ENCODE measurements around the gene FMNL2. TPM values are rescaled to one million over a fixed set of nuclear protein-coding genes. Genes with fewer than 3 reads are reported as not detected.

FMNL2 gene
- polyA plus RNA-seq, 3 donors, result 0.28 to 3.2 (median 0.71) TPM

GRCh38 chr2:152618193-152618564, 283.2 kb downstream of the FMNL2 start:
- no peak overlapping the region for H3K9ac ChIP-seq (ENCODE audit: insufficient read depth, low read length, poor library complexity, severe bottlenecking)
- no peak overlapping the region for H2AFZ ChIP-seq (ENCODE audit: insufficient read depth, low read depth, low read length, poor library complexity, severe bottlenecking)
- WGBS (ENCODE audit: insufficient coverage), result 98% methylated on average over 4 of the region's 5 CpGs
- H3K27ac ChIP-seq (ENCODE audit: low read depth in 1 of 2, low read length in 2 of 2), result no peak overlapping the region
- H3K27me3 ChIP-seq (ENCODE audit: control insufficient read depth in 2 of 2, insufficient read depth in 2 of 2, low read length in 2 of 2), result no peaks in the 10 kb centered on the region
- H3K36me3 Mint-ChIP-seq, result no peaks in the 10 kb centered on the region
- no peak overlapping the region for H3K4me3 Mint-ChIP-seq
- H4K20me1 ChIP-seq (ENCODE audit: insufficient read depth, low read length), result no peaks in the 10 kb centered on the region
- no peaks in the 10 kb centered on the region for H3K79me2 ChIP-seq (ENCODE audit: insufficient read depth, low read length)
- H3K27me3 Mint-ChIP-seq (ENCODE audit: low read depth in 3 of 3), result peaks cover 0 to 2% (median 0%) of the 10 kb centered on the region in 3 donors
- intact Hi-C loops (cut with micrococcal nuclease), result loop anchor here in 1 of 2 donors (10.0 kb wide), 1 partner anchor 183 kb away; no protein-coding TSS in a partner anchor
- TF ChIP-seq, protein P1, sequence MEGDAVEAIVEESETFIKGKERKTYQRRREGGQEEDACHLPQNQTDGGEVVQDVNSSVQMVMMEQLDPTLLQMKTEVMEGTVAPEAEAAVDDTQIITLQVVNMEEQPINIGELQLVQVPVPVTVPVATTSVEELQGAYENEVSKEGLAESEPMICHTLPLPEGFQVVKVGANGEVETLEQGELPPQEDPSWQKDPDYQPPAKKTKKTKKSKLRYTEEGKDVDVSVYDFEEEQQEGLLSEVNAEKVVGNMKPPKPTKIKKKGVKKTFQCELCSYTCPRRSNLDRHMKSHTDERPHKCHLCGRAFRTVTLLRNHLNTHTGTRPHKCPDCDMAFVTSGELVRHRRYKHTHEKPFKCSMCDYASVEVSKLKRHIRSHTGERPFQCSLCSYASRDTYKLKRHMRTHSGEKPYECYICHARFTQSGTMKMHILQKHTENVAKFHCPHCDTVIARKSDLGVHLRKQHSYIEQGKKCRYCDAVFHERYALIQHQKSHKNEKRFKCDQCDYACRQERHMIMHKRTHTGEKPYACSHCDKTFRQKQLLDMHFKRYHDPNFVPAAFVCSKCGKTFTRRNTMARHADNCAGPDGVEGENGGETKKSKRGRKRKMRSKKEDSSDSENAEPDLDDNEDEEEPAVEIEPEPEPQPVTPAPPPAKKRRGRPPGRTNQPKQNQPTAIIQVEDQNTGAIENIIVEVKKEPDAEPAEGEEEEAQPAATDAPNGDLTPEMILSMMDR (IDR thresholded peaks at IDR 0.05), result no peak
- H3K4me3 ChIP-seq (replicated peaks in 1 of 3; ENCODE audit: low read depth in 2 of 3, low read length in 3 of 3), result no peak overlapping the region
- no peaks in the 10 kb centered on the region for H3K36me3 ChIP-seq (replicated peaks in 1 of 2; ENCODE audit: control insufficient read depth in 1 of 2, insufficient read depth in 2 of 2, low read length in 2 of 2)
- H3K9me3 ChIP-seq (replicated peaks in 1 of 2; ENCODE audit: control insufficient read depth in 1 of 2, insufficient read depth in 1 of 2, low read length in 2 of 2), result no peaks in the 10 kb centered on the region
- H3K27ac Mint-ChIP-seq, result no peak overlapping the region
- DNase-seq, result no peak
- H3K4me2 ChIP-seq (replicated peaks; ENCODE audit: extremely low read depth, low read length, poor library complexity, severe bottlenecking), result no peak overlapping the region
- no peaks in the 10 kb centered on the region for H3K9me3 Mint-ChIP-seq
- H3K4me1 ChIP-seq (ENCODE audit: control insufficient read depth in 1 of 2, insufficient read depth in 2 of 2, low read length in 2 of 2), result peaks cover 23 to 26% of the 10 kb centered on the region in 2 donors
- H3K4me1 Mint-ChIP-seq, result peaks cover 44% of the 10 kb centered on the region

- Histone ChIP-seq H3K4me2 (replicated peaks; ENCODE audit: extremely low read depth, low read length, poor library complexity, severe bottlenecking) (no peak overlapping the region), H3K79me2 (ENCODE audit: insufficient read depth, low read length) (no peaks in the 10 kb centered on the region), H3K4me1 (ENCODE audit: control insufficient read depth in 1 of 2, insufficient read depth in 2 of 2, low read length in 2 of 2) (peaks cover 18 to 26% of the 10 kb centered on the region in 2 donors), H3K36me3 (replicated peaks in 1 of 2; ENCODE audit: control insufficient read depth in 1 of 2, insufficient read depth in 2 of 2, low read length in 2 of 2) (no peaks in the 10 kb centered on the region), H3K27ac (ENCODE audit: low read depth in 1 of 2, low read length in 2 of 2) (no peak overlapping the region), H3K9ac (ENCODE audit: insufficient read depth, low read length, poor library complexity, severe bottlenecking) (no peak overlapping the region), H3K9me3 (replicated peaks in 1 of 2; ENCODE audit: control insufficient read depth in 1 of 2, insufficient read depth in 1 of 2, low read length in 2 of 2) (no peaks in the 10 kb centered on the region), H2AFZ (ENCODE audit: insufficient read depth, low read depth, low read length, poor library complexity, severe bottlenecking) (no peak overlapping the region), H3K4me3 (replicated peaks in 1 of 3; ENCODE audit: low read depth in 2 of 3, low read length in 3 of 3) (no peak overlapping the region), H3K27me3 (ENCODE audit: control insufficient read depth in 2 of 2, insufficient read depth in 2 of 2, low read length in 2 of 2) (no peaks in the 10 kb centered on the region), H4K20me1 (ENCODE audit: insufficient read depth, low read length) (no peaks in the 10 kb centered on the region)
- WGBS (ENCODE audit: insufficient coverage), result 90% methylated on average over 4 of the region's 7 CpGs
- TF ChIP-seq, protein P1 (IDR thresholded peaks at IDR 0.05), result no peak
- DNase-seq, result no peak
- H3K27me3 Mint-ChIP-seq (ENCODE audit: low read depth in 3 of 3), result peaks cover 0 to 2% (median 0%) of the 10 kb centered on the region in 3 donors
- peaks cover 0 to 3% (median 0%) of the 10 kb centered on the region in 7 donors for H3K9me3 Mint-ChIP-seq
- H3K36me3 Mint-ChIP-seq, result no peaks in the 10 kb centered on the region
- H3K4me3 Mint-ChIP-seq, result no peak overlapping the region
- H3K27ac Mint-ChIP-seq, result no peak overlapping the region
- H3K4me1 Mint-ChIP-seq, result peaks cover 41% of the 10 kb centered on the region
- intact Hi-C loops (cut with micrococcal nuclease), result no loop called here
These were observed 285.2 kb downstream of the FMNL2 start for GRCh38 chr2:152620208-152620607.
